ENCODE data around the gene UNC45A.

The UNC45A gene

GRCh38 chr15:90954712-90955623 lies 19.9 kb downstream of the UNC45A start, which contains the start of gene RCCD1:
TSS of gene RCCD1 (plus strand) at chr15:90954884. CDS start at chr15:90956735, 1,851 bp downstream.
- peak within 1 kb of the TSS; percentile 95 for H3K4me3 ChIP-seq (ENCODE audit: low read length)
- H3K4me1 ChIP-seq (ENCODE audit: control insufficient read depth, insufficient read depth, low read length), result peaks cover 24% of the 10 kb centered on the region
- no peaks in the 10 kb centered on the region for H3K27me3 ChIP-seq (ENCODE audit: control insufficient read depth, insufficient read depth, low read length)
- H3K9ac ChIP-seq (ENCODE audit: low read length), result peak within 1 kb of the TSS; percentile 91
- H3K9me3 ChIP-seq (ENCODE audit: control insufficient read depth, low read length), result no peaks in the 10 kb centered on the region
- H3K36me3 ChIP-seq (ENCODE audit: control insufficient read depth, insufficient read depth, low read length), result no peaks in the 10 kb centered on the region

GRCh38 chr15:90955624-90956273 lies 20.7 kb downstream of the UNC45A start:
- peak overlapping the region; percentile 91 for H3K9ac ChIP-seq (ENCODE audit: low read length)

GRCh38 chr15:90956274-90957030 lies 21.4 kb downstream of the UNC45A start:
- Histone ChIP-seq H3K36me3 (ENCODE audit: control insufficient read depth, insufficient read depth, low read length) (no peaks in the 10 kb centered on the region), H3K27me3 (ENCODE audit: control insufficient read depth, insufficient read depth, low read length) (no peaks in the 10 kb centered on the region), H3K4me1 (ENCODE audit: control insufficient read depth, insufficient read depth, low read length) (peaks cover 23% of the 10 kb centered on the region), H3K4me3 (ENCODE audit: low read length) (peak overlapping the region; percentile 46), H3K9me3 (ENCODE audit: control insufficient read depth, low read length) (no peaks in the 10 kb centered on the region), H3K9ac (ENCODE audit: low read length) (peak overlapping the region; percentile 70)

More at GRCh38 chr15:90955624-90956273, 20.7 kb downstream of the UNC45A start:
- H3K36me3 ChIP-seq (ENCODE audit: control insufficient read depth, insufficient read depth, low read length), result no peaks in the 10 kb centered on the region
- no peaks in the 10 kb centered on the region for H3K9me3 ChIP-seq (ENCODE audit: control insufficient read depth, low read length)
- no peaks in the 10 kb centered on the region for H3K27me3 ChIP-seq (ENCODE audit: control insufficient read depth, insufficient read depth, low read length)
- H3K4me3 ChIP-seq (ENCODE audit: low read length), result peak overlapping the region; percentile 95
- H3K4me1 ChIP-seq (ENCODE audit: control insufficient read depth, insufficient read depth, low read length), result peaks cover 23% of the 10 kb centered on the region

- H3K36me3 ChIP-seq (ENCODE audit: control insufficient read depth, insufficient read depth, low read length), result no peaks in the 10 kb centered on the region
- H3K27me3 ChIP-seq (ENCODE audit: control insufficient read depth, insufficient read depth, low read length), result no peaks in the 10 kb centered on the region
- H3K4me3 ChIP-seq (ENCODE audit: low read length), result peak overlapping the region; percentile 46
- peaks cover 23% of the 10 kb centered on the region for H3K4me1 ChIP-seq (ENCODE audit: control insufficient read depth, insufficient read depth, low read length)
- peak overlapping the region; percentile 70 for H3K9ac ChIP-seq (ENCODE audit: low read length)
- H3K9me3 ChIP-seq (ENCODE audit: control insufficient read depth, low read length), result no peaks in the 10 kb centered on the region
Observed at GRCh38 chr15:90957031-90957790, 22.1 kb downstream of the UNC45A start.

- Histone ChIP-seq H3K36me3 (ENCODE audit: control insufficient read depth, insufficient read depth, low read length) (no peaks in the 10 kb centered on the region), H3K4me1 (ENCODE audit: control insufficient read depth, insufficient read depth, low read length) (peaks cover 23% of the 10 kb centered on the region)
Observed at GRCh38 chr15:90957791-90958190, 22.7 kb downstream of the UNC45A start.

GRCh38 chr15:90959028-90959595 lies 24.0 kb downstream of the UNC45A start:
- no peaks in the 10 kb centered on the region for H3K27me3 ChIP-seq (ENCODE audit: control insufficient read depth, insufficient read depth, low read length)
- H3K36me3 ChIP-seq (ENCODE audit: control insufficient read depth, insufficient read depth, low read length), result no peaks in the 10 kb centered on the region
- H3K4me3 ChIP-seq (ENCODE audit: low read length), result no peak overlapping the region
- H3K9me3 ChIP-seq (ENCODE audit: control insufficient read depth, low read length), result no peaks in the 10 kb centered on the region
- H3K9ac ChIP-seq (ENCODE audit: low read length), result no peak overlapping the region
- H3K4me1 ChIP-seq (ENCODE audit: control insufficient read depth, insufficient read depth, low read length), result peaks cover 23% of the 10 kb centered on the region

More at GRCh38 chr15:90957791-90958190, 22.7 kb downstream of the UNC45A start:
- Histone ChIP-seq H3K4me3 (ENCODE audit: low read length) (no peak overlapping the region), H3K27me3 (ENCODE audit: control insufficient read depth, insufficient read depth, low read length) (no peaks in the 10 kb centered on the region), H3K9ac (ENCODE audit: low read length) (peak overlapping the region; percentile 70), H3K9me3 (ENCODE audit: control insufficient read depth, low read length) (no peaks in the 10 kb centered on the region)

GRCh38 chr15:90959894-90960293 lies 24.8 kb downstream of the UNC45A start:
- Histone ChIP-seq H3K9me3 (ENCODE audit: control insufficient read depth, low read length) (no peaks in the 10 kb centered on the region), H3K36me3 (ENCODE audit: control insufficient read depth, insufficient read depth, low read length) (no peaks in the 10 kb centered on the region), H3K4me3 (ENCODE audit: low read length) (no peak overlapping the region), H3K9ac (ENCODE audit: low read length) (no peak overlapping the region), H3K27me3 (ENCODE audit: control insufficient read depth, insufficient read depth, low read length) (no peaks in the 10 kb centered on the region), H3K4me1 (ENCODE audit: control insufficient read depth, insufficient read depth, low read length) (peaks cover 23% of the 10 kb centered on the region)

GRCh38 chr15:90960298-90961091 lies 25.4 kb downstream of the UNC45A start:
- no peak overlapping the region for H3K4me3 ChIP-seq (ENCODE audit: low read length)
- H3K27me3 ChIP-seq (ENCODE audit: control insufficient read depth, insufficient read depth, low read length), result no peaks in the 10 kb centered on the region
- H3K4me1 ChIP-seq (ENCODE audit: control insufficient read depth, insufficient read depth, low read length), result peaks cover 18% of the 10 kb centered on the region
- H3K9me3 ChIP-seq (ENCODE audit: control insufficient read depth, low read length), result no peaks in the 10 kb centered on the region
- no peak overlapping the region for H3K9ac ChIP-seq (ENCODE audit: low read length)
- no peaks in the 10 kb centered on the region for H3K36me3 ChIP-seq (ENCODE audit: control insufficient read depth, insufficient read depth, low read length)

- Histone ChIP-seq H3K27me3 (ENCODE audit: control insufficient read depth, insufficient read depth, low read length) (no peaks in the 10 kb centered on the region), H3K9me3 (ENCODE audit: control insufficient read depth, low read length) (no peaks in the 10 kb centered on the region), H3K36me3 (ENCODE audit: control insufficient read depth, insufficient read depth, low read length) (no peaks in the 10 kb centered on the region), H3K4me1 (ENCODE audit: control insufficient read depth, insufficient read depth, low read length) (peaks cover 8% of the 10 kb centered on the region), H3K9ac (ENCODE audit: low read length) (no peak overlapping the region), H3K4me3 (ENCODE audit: low read length) (no peak overlapping the region)
Observed at GRCh38 chr15:90962021-90962420, 26.9 kb downstream of the UNC45A start.

GRCh38 chr15:90966262-90966661 lies 31.2 kb downstream of the UNC45A start:
- H3K4me3 ChIP-seq (ENCODE audit: low read length), result no peak overlapping the region
- no peaks in the 10 kb centered on the region for H3K9me3 ChIP-seq (ENCODE audit: control insufficient read depth, low read length)
- H3K27me3 ChIP-seq (ENCODE audit: control insufficient read depth, insufficient read depth, low read length), result no peaks in the 10 kb centered on the region
- H3K4me1 ChIP-seq (ENCODE audit: control insufficient read depth, insufficient read depth, low read length), result no peaks in the 10 kb centered on the region
- H3K9ac ChIP-seq (ENCODE audit: low read length), result no peak overlapping the region
- H3K36me3 ChIP-seq (ENCODE audit: control insufficient read depth, insufficient read depth, low read length), result no peaks in the 10 kb centered on the region

Measured in mucosa of stomach (tissue), 1 donor.